MM.1S (cell line): ENCODE results near the gene C16orf87.

Source experiments
- DNase-seq: peaks from one replicate; pipeline ENCODE4 v3.0.0-alpha.2; 2015
- H2AFZ ChIP-seq: fragments of 300-600 bp; sonication (generic); 2 replicates; pipeline ENCODE4 v1.6.0; 2016; ENCODE audit warnings: antibody characterized with exemption, low read length
- H3F3A ChIP-seq: fragments of 300-600 bp; sonication (generic); 2 replicates; pipeline ENCODE4 v1.6.1; 2016; ENCODE audit warnings: mild to moderate bottlenecking, antibody characterized with exemption, low read length, moderate library complexity, mixed read lengths; ENCODE audit not compliant: insufficient read depth
- H3K27ac ChIP-seq: fragments of 300-600 bp; sonication (generic); 2 replicates; pipeline ENCODE4 v1.5.1; 2016; ENCODE audit warnings: mild to moderate bottlenecking, low read length
- H3K27me3 ChIP-seq: fragments of 300-600 bp; sonication (generic); replicated peaks from 2 replicates; pipeline ENCODE4 v1.6.0; 2016; ENCODE audit warnings: low read length; ENCODE audit not compliant: insufficient read depth
- H3K36me3 ChIP-seq: fragments of 300-600 bp; sonication (generic); replicated peaks from 2 replicates; pipeline ENCODE4 v1.6.1; 2016; ENCODE audit warnings: mild to moderate bottlenecking, low read length, mixed read lengths; ENCODE audit not compliant: insufficient read depth
- H3K4me1 ChIP-seq: fragments of 300-600 bp; sonication (generic); 2 replicates; pipeline ENCODE4 v1.6.1; 2016; ENCODE audit warnings: low read length, mixed read lengths
- H3K4me2 ChIP-seq: fragments of 300-600 bp; sonication (generic); 2 replicates; pipeline ENCODE4 v1.6.0; 2016; ENCODE audit warnings: low read depth, low read length
- H3K4me3 ChIP-seq: fragments of 300-600 bp; sonication (generic); 2 replicates; pipeline ENCODE4 v1.5.1; 2016; ENCODE audit warnings: low read length, mixed read lengths
- H3K79me2 ChIP-seq: fragments of 300-600 bp; sonication (generic); 2 replicates; pipeline ENCODE4 v1.6.1; 2016; ENCODE audit warnings: mixed run types, low read length, mixed read lengths
- H3K9ac ChIP-seq: fragments of 300-600 bp; sonication (generic); 2 replicates; pipeline ENCODE4 v1.6.1; 2016; ENCODE audit warnings: low read length, mixed read lengths
- H3K9me2 ChIP-seq: fragments of 300-600 bp; sonication (generic); replicated peaks from 2 replicates; pipeline ENCODE4 v1.6.1; 2016; ENCODE audit warnings: mild to moderate bottlenecking, low read length, mixed read lengths; ENCODE audit not compliant: insufficient read depth
- H3K9me3 ChIP-seq: fragments of 300-600 bp; sonication (generic); replicated peaks from 2 replicates; pipeline ENCODE4 v1.6.1; 2016; ENCODE audit warnings: mild to moderate bottlenecking, low read length, mixed read lengths; ENCODE audit not compliant: insufficient read depth
- H4K20me1 ChIP-seq: fragments of 300-600 bp; sonication (generic); 2 replicates; pipeline ENCODE4 v1.6.1; 2016; ENCODE audit warnings: mild to moderate bottlenecking, low read length, moderate library complexity, mixed read lengths; ENCODE audit not compliant: insufficient read depth
- EZH2 ChIP-seq: fragments of 300-600 bp; sonication (generic); optimal IDR thresholded peaks from 2 replicates; pipeline ENCODE3; 2017; ENCODE audit warnings: low read depth, mild to moderate bottlenecking, antibody characterized with exemption, low read length, mixed read lengths
- EZH2phosphoT487 ChIP-seq: fragments of 300-600 bp; sonication (generic); IDR thresholded peaks from 2 replicates; pipeline ENCODE4 v1.6.1; 2018; ENCODE audit warnings: antibody characterized with exemption, low read length
- TF ChIP-seq, protein P1 (sequence below): fragments of 300-600 bp; sonication (generic); IDR thresholded peaks from 2 replicates; pipeline ENCODE4 v1.5.1; 2016; ENCODE audit warnings: antibody characterized with exemption, low read length, mixed read lengths

C16orf87 gene

DNA sequence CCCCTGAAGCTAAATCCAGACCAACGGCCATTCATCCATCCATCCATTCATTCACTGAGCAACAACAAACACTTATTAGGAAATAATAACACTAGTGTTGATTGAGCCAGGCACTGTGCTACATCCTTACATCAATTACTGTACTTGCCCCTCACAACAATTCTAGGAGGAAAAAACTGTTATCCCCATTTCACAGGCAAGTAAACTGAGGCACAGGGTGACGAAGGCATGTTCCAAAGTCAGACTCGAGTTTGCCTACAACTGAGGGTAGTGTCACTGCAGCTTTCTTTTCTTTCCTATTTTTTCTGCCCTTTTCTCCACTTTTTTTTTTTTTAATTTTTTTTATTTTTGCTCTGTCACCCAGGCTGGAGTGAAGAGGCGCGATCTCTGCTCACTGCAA, 71.7 kb downstream of the C16orf87 start:
- no peak for DNase-seq
- no peak overlapping the region for H3K27ac ChIP-seq
- no peaks in the 10 kb centered on the region for H3K4me1 ChIP-seq
- H3F3A ChIP-seq, result no peaks in the 10 kb centered on the region
- H4K20me1 ChIP-seq, result no peaks in the 10 kb centered on the region
- H3K9me3 ChIP-seq, result no peaks in the 10 kb centered on the region
- H2AFZ ChIP-seq, result no peak overlapping the region
- H3K36me3 ChIP-seq, result no peaks in the 10 kb centered on the region
- no peak overlapping the region for H3K9ac ChIP-seq
- H3K27me3 ChIP-seq, result no peaks in the 10 kb centered on the region
- no peaks in the 10 kb centered on the region for H3K79me2 ChIP-seq
- no peak overlapping the region for H3K4me3 ChIP-seq
- no peaks in the 10 kb centered on the region for H3K9me2 ChIP-seq
- no peak overlapping the region for H3K4me2 ChIP-seq
- TF ChIP-seq EZH2phosphoT487 (no peak), EZH2 (no peak)
- TF ChIP-seq, protein P1, sequence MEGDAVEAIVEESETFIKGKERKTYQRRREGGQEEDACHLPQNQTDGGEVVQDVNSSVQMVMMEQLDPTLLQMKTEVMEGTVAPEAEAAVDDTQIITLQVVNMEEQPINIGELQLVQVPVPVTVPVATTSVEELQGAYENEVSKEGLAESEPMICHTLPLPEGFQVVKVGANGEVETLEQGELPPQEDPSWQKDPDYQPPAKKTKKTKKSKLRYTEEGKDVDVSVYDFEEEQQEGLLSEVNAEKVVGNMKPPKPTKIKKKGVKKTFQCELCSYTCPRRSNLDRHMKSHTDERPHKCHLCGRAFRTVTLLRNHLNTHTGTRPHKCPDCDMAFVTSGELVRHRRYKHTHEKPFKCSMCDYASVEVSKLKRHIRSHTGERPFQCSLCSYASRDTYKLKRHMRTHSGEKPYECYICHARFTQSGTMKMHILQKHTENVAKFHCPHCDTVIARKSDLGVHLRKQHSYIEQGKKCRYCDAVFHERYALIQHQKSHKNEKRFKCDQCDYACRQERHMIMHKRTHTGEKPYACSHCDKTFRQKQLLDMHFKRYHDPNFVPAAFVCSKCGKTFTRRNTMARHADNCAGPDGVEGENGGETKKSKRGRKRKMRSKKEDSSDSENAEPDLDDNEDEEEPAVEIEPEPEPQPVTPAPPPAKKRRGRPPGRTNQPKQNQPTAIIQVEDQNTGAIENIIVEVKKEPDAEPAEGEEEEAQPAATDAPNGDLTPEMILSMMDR, result no peak

DNA sequence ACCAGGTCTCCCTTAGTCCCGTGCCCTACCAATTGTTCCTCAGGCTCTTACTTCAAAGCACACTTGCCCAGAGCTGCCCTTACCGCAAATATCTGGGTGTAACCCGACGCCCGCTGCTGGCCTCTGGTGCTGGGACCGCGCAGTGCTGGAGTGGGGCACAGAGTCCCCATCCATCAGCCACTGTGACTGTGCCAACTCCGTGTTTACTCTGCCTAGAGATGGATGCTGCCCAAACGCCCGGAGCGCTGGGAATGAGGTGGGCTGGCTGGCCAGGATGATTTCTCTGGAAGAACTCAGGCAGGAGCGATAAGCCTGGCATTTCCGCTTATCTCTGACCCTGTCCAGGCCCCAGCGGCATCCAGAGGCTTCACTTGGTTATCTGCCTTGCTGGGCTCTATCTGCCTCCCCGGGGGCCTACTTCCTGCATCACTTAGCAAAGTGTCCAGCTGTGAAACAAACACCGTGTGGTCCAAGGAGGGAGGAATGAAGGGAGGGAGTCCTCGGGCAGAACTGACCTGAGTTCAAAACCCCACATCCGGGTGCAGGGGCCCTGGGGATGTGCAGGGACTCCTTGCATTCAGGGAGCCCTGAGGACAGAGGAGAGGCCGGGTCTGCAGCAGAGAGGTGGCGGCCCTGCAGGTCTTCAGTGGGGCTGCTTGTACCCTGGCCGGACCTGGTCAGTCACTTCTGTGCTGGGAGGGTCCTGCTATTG, 73.5 kb downstream of the C16orf87 start:
- no peak overlapping the region for H3K27ac ChIP-seq
- TF ChIP-seq, protein P1, result no peak
- TF ChIP-seq EZH2phosphoT487 (no peak), EZH2 (no peak)
- H3K9ac ChIP-seq, result no peak overlapping the region
- H4K20me1 ChIP-seq, result no peaks in the 10 kb centered on the region
- H3F3A ChIP-seq, result no peaks in the 10 kb centered on the region
- no peaks in the 10 kb centered on the region for H3K36me3 ChIP-seq
- no peak overlapping the region for H3K4me2 ChIP-seq
- H3K9me3 ChIP-seq, result no peaks in the 10 kb centered on the region
- no peaks in the 10 kb centered on the region for H3K4me1 ChIP-seq
- H3K27me3 ChIP-seq, result no peaks in the 10 kb centered on the region
- no peak overlapping the region for H3K4me3 ChIP-seq
- no peaks in the 10 kb centered on the region for H3K79me2 ChIP-seq
- no peak overlapping the region for H2AFZ ChIP-seq
- no peaks in the 10 kb centered on the region for H3K9me2 ChIP-seq
- no peak for DNase-seq

DNA sequence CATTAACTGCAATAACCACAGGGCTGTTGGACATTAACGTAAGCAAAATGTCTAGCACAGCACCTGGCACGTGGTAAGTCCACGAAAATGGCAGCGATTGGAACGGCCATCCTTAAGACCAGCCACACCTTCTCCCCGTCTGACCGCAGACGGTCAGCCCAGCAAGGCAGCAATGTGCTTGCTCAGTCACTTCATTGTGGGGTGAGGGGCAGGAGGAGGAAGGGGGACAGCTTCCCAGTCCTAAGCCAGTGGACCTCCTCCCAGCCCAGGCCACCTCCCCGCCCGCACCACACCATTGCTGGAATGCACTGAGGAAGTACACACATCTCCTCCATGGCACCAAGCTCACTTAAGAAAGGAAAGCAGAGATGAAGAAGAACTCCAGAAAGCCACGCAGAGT, 74.2 kb downstream of the C16orf87 start:
- Histone ChIP-seq H3K79me2 (no peaks in the 10 kb centered on the region), H3K4me1 (no peaks in the 10 kb centered on the region), H3K4me2 (no peak overlapping the region), H4K20me1 (no peaks in the 10 kb centered on the region), H3K27me3 (no peaks in the 10 kb centered on the region), H3K9me3 (no peaks in the 10 kb centered on the region), H3K27ac (no peak overlapping the region), H3F3A (no peaks in the 10 kb centered on the region), H3K9me2 (no peaks in the 10 kb centered on the region), H3K36me3 (no peaks in the 10 kb centered on the region), H2AFZ (no peak overlapping the region), H3K9ac (no peak overlapping the region), H3K4me3 (no peak overlapping the region)
- TF ChIP-seq, protein P1, result no peak
- TF ChIP-seq EZH2phosphoT487, result no peak
- no peak for TF ChIP-seq EZH2
- no peak for DNase-seq
